Embryonic facial prominence (tissue), 1 donor: ENCODE results near the gene LOX.

Experiments
- DNase-seq: peaks from one replicate; pipeline ENCODE4 v3.0.0-alpha.2; 2016; ENCODE audit errors: extremely low spot score

LOX gene

GRCh38 chr5:122078116-122079110 lies at the start of gene LOX:
TSS of gene LOX (minus strand) at chr5:122078259. CDS start at chr5:122077985, 274 bp downstream.
- DNase-seq: peak; percentile 88

GRCh38 chr5:122126756-122127321 lies 48.8 kb upstream of the LOX start:
- DNase-seq: no peak

- DNase-seq: peak; percentile 66
Measured at GRCh38 chr5:122126177-122126755, 48.2 kb upstream of the LOX start.

GRCh38 chr5:122124766-122125165 lies 46.7 kb upstream of the LOX start:
- DNase-seq: no peak

GRCh38 chr5:122121479-122122465 lies 43.7 kb upstream of the LOX start:
- DNase-seq: no peak

- no peak for DNase-seq
Measured at GRCh38 chr5:122120957-122121356, 42.9 kb upstream of the LOX start.

- DNase-seq: no peak
Measured at GRCh38 chr5:122120493-122120892, 42.4 kb upstream of the LOX start.

GRCh38 chr5:122119205-122119604 lies 41.1 kb upstream of the LOX start:
- DNase-seq: no peak

GRCh38 chr5:122118356-122118948 lies 40.4 kb upstream of the LOX start:
- no peak for DNase-seq

- no peak for DNase-seq
Measured at GRCh38 chr5:122114501-122114900, 36.4 kb upstream of the LOX start.

GRCh38 chr5:122112733-122113558 lies 34.9 kb upstream of the LOX start:
- DNase-seq: no peak

GRCh38 chr5:122112063-122112462 lies 34.0 kb upstream of the LOX start:
- no peak for DNase-seq

- DNase-seq: no peak
Measured at GRCh38 chr5:122111460-122111859, 33.4 kb upstream of the LOX start.

- DNase-seq: no peak
Measured at GRCh38 chr5:122110987-122111386, 32.9 kb upstream of the LOX start.

- no peak for DNase-seq
Measured at GRCh38 chr5:122107016-122107415, 29.0 kb upstream of the LOX start.

GRCh38 chr5:122105909-122106308 lies 27.9 kb upstream of the LOX start:
- DNase-seq: no peak

- no peak for DNase-seq
Measured at GRCh38 chr5:122102825-122103224, 24.8 kb upstream of the LOX start.

GRCh38 chr5:122101636-122102285 lies 23.7 kb upstream of the LOX start:
- peak; percentile 56 for DNase-seq

- no peak for DNase-seq
Measured at GRCh38 chr5:122099060-122099790, 21.2 kb upstream of the LOX start.
